Activated CD8-positive, alpha-beta T cell treated with anti-CD3 and anti-CD28 coated beads for 36 hours (primary cell): ENCODE data around the gene SEMA4A. TPM values are rescaled to one million over a fixed set of nuclear protein-coding genes. Genes with fewer than 3 reads are reported as not detected.

ENCODE experiments used
- ATAC-seq: fragments of 200-7000 bp; cut with Tn5 transposase; one replicate; pipeline ENCODE4 v1.10.0; 2021; ENCODE audit warnings: mild to moderate bottlenecking, moderate library complexity
- CTCF ChIA-PET: fragments of 350-600 bp; sonication (Branson Sonifier 250); formaldehyde crosslinking; loops from one replicate; lab custom pipeline; 2021; ENCODE audit warnings: antibody characterized with exemption; lab: Charles Lee
- POLR2A ChIA-PET: fragments of 350-600 bp; sonication (Branson Sonifier 250); formaldehyde crosslinking; loops from one replicate; lab custom pipeline; 2021; ENCODE audit warnings: antibody characterized with exemption; lab: Charles Lee
- DNase-seq: peaks from one replicate; pipeline ENCODE4 v3.0.0-alpha.2; 2020
- H3K27ac Mint-ChIP-seq: one replicate; pipeline ENCODE4 v1.8.0; 2021; ENCODE audit warnings: mild to moderate bottlenecking, mixed read lengths
- H3K27me3 Mint-ChIP-seq: one replicate; pipeline ENCODE4 v1.8.0; 2021; ENCODE audit warnings: mixed read lengths
- H3K36me3 Mint-ChIP-seq: one replicate; pipeline ENCODE4 v1.8.0; 2021; ENCODE audit warnings: low read depth, mixed read lengths
- H3K4me1 Mint-ChIP-seq: one replicate; pipeline ENCODE4 v1.8.0; 2021; ENCODE audit warnings: low read depth, mixed read lengths
- H3K4me3 Mint-ChIP-seq: one replicate; pipeline ENCODE4 v1.8.0; 2021; ENCODE audit warnings: mild to moderate bottlenecking, moderate library complexity, mixed read lengths
- H3K9me3 Mint-ChIP-seq: one replicate; pipeline ENCODE4 v1.8.0; 2021; ENCODE audit warnings: mixed read lengths
- intact Hi-C: fragments of 100-400 bp; cut with micrococcal nuclease; formaldehyde crosslinking; loops from one replicate; pipeline ENCODE4 v1.10.0; 2022
- total RNA-seq, 2 experiments: library from RNA; stranded (reverse); gene quantifications; one replicate each; pipeline ENCODE4 v1.2.3, GENCODE V29; 2021
- TF ChIP-seq, protein P1 (sequence below): fragments of 200-600 bp; IDR thresholded peaks from one replicate; pipeline ENCODE4 v1.8.0; 2022; ENCODE audit warnings: antibody characterized with exemption, mild to moderate bottlenecking

Gene SEMA4A
- total RNA-seq, 2 experiments from 2014 or later, result 23.8 to 24.7 TPM

GRCh38 chr1:156163712-156164111, 10.3 kb downstream of the SEMA4A start:
- Mint-ChIP-seq H3K36me3 (peaks cover 35% of the 10 kb centered on the region), H3K9me3 (peaks cover 4% of the 10 kb centered on the region), H3K4me1 (peaks cover 33% of the 10 kb centered on the region), H3K4me3 (no peak overlapping the region), H3K27me3 (no peaks in the 10 kb centered on the region), H3K27ac (no peak overlapping the region)
- TF ChIP-seq, protein P1, sequence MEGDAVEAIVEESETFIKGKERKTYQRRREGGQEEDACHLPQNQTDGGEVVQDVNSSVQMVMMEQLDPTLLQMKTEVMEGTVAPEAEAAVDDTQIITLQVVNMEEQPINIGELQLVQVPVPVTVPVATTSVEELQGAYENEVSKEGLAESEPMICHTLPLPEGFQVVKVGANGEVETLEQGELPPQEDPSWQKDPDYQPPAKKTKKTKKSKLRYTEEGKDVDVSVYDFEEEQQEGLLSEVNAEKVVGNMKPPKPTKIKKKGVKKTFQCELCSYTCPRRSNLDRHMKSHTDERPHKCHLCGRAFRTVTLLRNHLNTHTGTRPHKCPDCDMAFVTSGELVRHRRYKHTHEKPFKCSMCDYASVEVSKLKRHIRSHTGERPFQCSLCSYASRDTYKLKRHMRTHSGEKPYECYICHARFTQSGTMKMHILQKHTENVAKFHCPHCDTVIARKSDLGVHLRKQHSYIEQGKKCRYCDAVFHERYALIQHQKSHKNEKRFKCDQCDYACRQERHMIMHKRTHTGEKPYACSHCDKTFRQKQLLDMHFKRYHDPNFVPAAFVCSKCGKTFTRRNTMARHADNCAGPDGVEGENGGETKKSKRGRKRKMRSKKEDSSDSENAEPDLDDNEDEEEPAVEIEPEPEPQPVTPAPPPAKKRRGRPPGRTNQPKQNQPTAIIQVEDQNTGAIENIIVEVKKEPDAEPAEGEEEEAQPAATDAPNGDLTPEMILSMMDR, result no peak
- no peak for ATAC-seq
- intact Hi-C loops, result no loop called here
- ChIA-PET CTCF (interaction anchor here (0.7 to 1.8 kb wide), 5 partner anchors 9 to 66 kb away, joined by 3 to 11 read pairs (median 3); partner anchors contain the start of gene SEMA4A), POLR2A (interaction anchor here (1.1 to 1.9 kb wide), 5 partner anchors 8 to 49 kb away, joined by 3 to 10 read pairs (median 4); partner anchors contain the start of genes PMF1 and SEMA4A)
- no peak for DNase-seq

GRCh38 chr1:156164125-156164831, 10.9 kb downstream of the SEMA4A start:
- Mint-ChIP-seq H3K27me3 (no peaks in the 10 kb centered on the region), H3K36me3 (peaks cover 33% of the 10 kb centered on the region), H3K27ac (no peak overlapping the region), H3K4me3 (no peak overlapping the region), H3K4me1 (peaks cover 29% of the 10 kb centered on the region), H3K9me3 (peaks cover 4% of the 10 kb centered on the region)
- DNase-seq, result no peak
- ChIA-PET CTCF (interaction anchor here (0.7 to 1.8 kb wide), 12 partner anchors 9 to 222 kb away, joined by 3 to 11 read pairs (median 3); partner anchors contain the start of gene SEMA4A), POLR2A (interaction anchor here (1.1 to 1.9 kb wide), 6 partner anchors 9 to 49 kb away, joined by 3 to 10 read pairs (median 5); partner anchors contain the start of genes PMF1 and SEMA4A)
- intact Hi-C loops, result no loop called here
- ATAC-seq, result no peak
- TF ChIP-seq, protein P1, result no peak

DNA sequence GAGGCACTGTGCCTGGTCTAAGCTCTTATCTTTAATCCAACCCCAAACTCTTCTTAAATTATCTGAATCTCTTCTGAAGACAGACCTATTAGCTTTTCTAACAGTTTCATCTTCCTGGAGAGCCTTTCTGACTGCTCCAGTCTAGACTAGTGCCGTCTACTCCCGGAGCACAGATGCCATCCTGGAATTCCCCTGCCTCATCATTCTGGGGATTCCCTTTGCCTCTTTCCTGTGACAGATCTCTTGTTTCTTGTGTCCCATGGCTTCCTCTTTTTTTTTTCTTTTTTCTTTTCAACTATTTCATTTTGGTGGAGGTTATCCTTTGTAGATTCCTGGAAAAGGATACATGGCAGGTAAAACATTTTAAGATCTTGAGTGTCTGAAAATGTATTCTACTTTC, 11.7 kb downstream of the SEMA4A start:
- H3K36me3 Mint-ChIP-seq, result peaks cover 28% of the 10 kb centered on the region
- no peak overlapping the region for H3K27ac Mint-ChIP-seq
- TF ChIP-seq, protein P1, result no peak
- ATAC-seq, result no peak
- peaks cover 4% of the 10 kb centered on the region for H3K9me3 Mint-ChIP-seq
- ChIA-PET CTCF (interaction anchor here (0.9 to 1.8 kb wide), 9 partner anchors 8 to 221 kb away, joined by 3 to 11 read pairs (median 3); partner anchors contain the start of gene SEMA4A), POLR2A (interaction anchor here (1.2 to 1.9 kb wide), 5 partner anchors 9 to 48 kb away, joined by 3 to 10 read pairs (median 6); partner anchors contain the start of genes PMF1 and SEMA4A)
- no peak for DNase-seq
- intact Hi-C loops, result no loop called here
- peaks cover 23% of the 10 kb centered on the region for H3K4me1 Mint-ChIP-seq
- H3K4me3 Mint-ChIP-seq, result no peak overlapping the region
- no peaks in the 10 kb centered on the region for H3K27me3 Mint-ChIP-seq

DNA sequence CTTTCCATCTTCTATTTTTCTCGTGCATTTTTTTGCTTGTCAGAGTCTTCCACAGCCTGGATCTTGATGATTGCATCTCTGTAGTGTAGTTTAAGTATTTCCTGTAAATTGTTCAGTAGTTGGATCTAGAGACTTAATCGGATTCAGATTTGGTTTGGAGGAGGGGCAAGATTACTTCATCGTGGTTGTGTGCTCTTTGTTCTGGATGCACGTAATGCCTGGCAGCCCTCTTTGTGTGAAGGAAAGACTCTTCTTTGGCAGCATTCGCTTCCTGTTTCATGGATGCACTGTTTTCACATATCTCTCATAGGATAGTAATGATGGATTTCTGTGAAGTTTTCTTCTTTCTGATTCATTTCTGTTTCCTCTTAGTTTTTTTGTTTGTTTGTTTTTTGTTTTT, 14.2 kb downstream of the SEMA4A start:
- Mint-ChIP-seq H3K4me1 (peaks cover 12% of the 10 kb centered on the region), H3K36me3 (peaks cover 25% of the 10 kb centered on the region), H3K27me3 (no peaks in the 10 kb centered on the region), H3K27ac (no peak overlapping the region), H3K9me3 (peaks cover 4% of the 10 kb centered on the region), H3K4me3 (no peak overlapping the region)
- no peak for ATAC-seq
- TF ChIP-seq, protein P1, result no peak
- DNase-seq, result no peak
- CTCF ChIA-PET, result interaction anchor here (1.4 kb wide), 1 partner anchor 102 kb away, joined by 3 read pairs; no protein-coding TSS in a partner anchor
- POLR2A ChIA-PET, result no interaction called here
- intact Hi-C loops, result no loop called here
